Transverse colon (tissue), 3 donors: ENCODE data around the gene UBE4B.

Experiments
- CTCF ChIP-seq, 5 experiments: fragments of 200-600 bp in 3 of 5; fragments of 450-650 bp in 2 of 5; sonication (generic) in 3 of 5; IDR thresholded peaks; 1 replicate in 2 of 5; 2 replicates in 3 of 5; pipeline ENCODE4 v1.5.1; 2016 to 2017; ENCODE audit warnings: antibody characterized with exemption in 5 of 5, inconsistent platforms in 3 of 5, mild to moderate bottlenecking in 2 of 5, moderate library complexity in 1 of 5
- POLR2A ChIP-seq: fragments of 450-650 bp; IDR thresholded peaks from one replicate; pipeline ENCODE4 v1.6.1; 2016; ENCODE audit warnings: antibody characterized with exemption, mild to moderate bottlenecking, moderate library complexity

GRCh38 chr1:10128101-10128765, 95.5 kb downstream of the UBE4B start:
- TF ChIP-seq POLR2A (no peak), CTCF (IDR thresholded peaks at IDR 0.05) (no peak)
